ENCODE data around the gene NTPCR. TPM values are rescaled to one million over a fixed set of nuclear protein-coding genes. Genes with fewer than 3 reads are reported as not detected.

Gene NTPCR
- total RNA-seq, 1 donor from 2014 or later: 30.2 TPM

GRCh38 chr1:232958067-232958466 lies 7.7 kb downstream of the NTPCR start:
- DNase-seq (ENCODE audit: low read depth): no peak

GRCh38 chr1:232962761-232963745 lies 12.6 kb downstream of the NTPCR start:
- DNase-seq (ENCODE audit: low read depth): no peak

- DNase-seq (ENCODE audit: low read depth): no peak
These were observed 14.2 kb downstream of the NTPCR start for GRCh38 chr1:232964601-232965000.

- no peak for DNase-seq (ENCODE audit: low read depth)
These were observed 14.9 kb downstream of the NTPCR start for GRCh38 chr1:232965124-232965911.

- DNase-seq (ENCODE audit: low read depth): no peak
These were observed 15.5 kb downstream of the NTPCR start for GRCh38 chr1:232965912-232966217.

- no peak for DNase-seq (ENCODE audit: low read depth)
These were observed 16.3 kb downstream of the NTPCR start for GRCh38 chr1:232966663-232967062.

- DNase-seq (ENCODE audit: low read depth): no peak
These were observed 18.0 kb downstream of the NTPCR start for GRCh38 chr1:232968391-232968790.

GRCh38 chr1:232968965-232969364 lies 18.6 kb downstream of the NTPCR start:
- peak; percentile 88 for DNase-seq (ENCODE audit: low read depth)

GRCh38 chr1:232969799-232970198 lies 19.4 kb downstream of the NTPCR start:
- no peak for DNase-seq (ENCODE audit: low read depth)

GRCh38 chr1:232970508-232970907 lies 20.1 kb downstream of the NTPCR start:
- no peak for DNase-seq (ENCODE audit: low read depth)

- no peak for DNase-seq (ENCODE audit: low read depth)
These were observed 23.5 kb downstream of the NTPCR start for GRCh38 chr1:232973652-232974611.

GRCh38 chr1:232974971-232975370 lies 24.6 kb downstream of the NTPCR start:
- no peak for DNase-seq (ENCODE audit: low read depth)

- no peak for DNase-seq (ENCODE audit: low read depth)
These were observed 27.8 kb downstream of the NTPCR start for GRCh38 chr1:232978091-232978634.

- no peak for DNase-seq (ENCODE audit: low read depth)
These were observed 28.4 kb downstream of the NTPCR start for GRCh38 chr1:232978815-232979214.

GRCh38 chr1:232979558-232979957 lies 29.1 kb downstream of the NTPCR start:
- DNase-seq (ENCODE audit: low read depth): no peak

- DNase-seq (ENCODE audit: low read depth): no peak
These were observed 30.1 kb downstream of the NTPCR start for GRCh38 chr1:232980355-232980978.

- DNase-seq (ENCODE audit: low read depth): no peak
These were observed 30.7 kb downstream of the NTPCR start for GRCh38 chr1:232980986-232981560.

GRCh38 chr1:232982238-232982944 lies 32.0 kb downstream of the NTPCR start:
- DNase-seq (ENCODE audit: low read depth): peak; percentile 63

- DNase-seq (ENCODE audit: low read depth): no peak
These were observed 33.0 kb downstream of the NTPCR start for GRCh38 chr1:232983375-232983774.
